ENCODE data around the gene ATG10. TPM values are rescaled to one million over a fixed set of nuclear protein-coding genes. Genes with fewer than 3 reads are reported as not detected.
A peak's percentile ranks its signal among the peaks of the same experiment; 100 is the strongest.

The ATG10 gene
- total and polyA plus RNA-seq, 4 donors = 6.8 to 11.8 (median 9.3) TPM

- Histone ChIP-seq H3K4me1 (ENCODE audit: control insufficient read depth, insufficient read depth, low read length) (peaks cover 11% of the 10 kb centered on the region), H3K27ac (ENCODE audit: low read depth, low read length) (peak overlapping the region; percentile 86), H3K9me3 (ENCODE audit: control insufficient read depth, insufficient read depth, low read length) (no peaks in the 10 kb centered on the region), H3K36me3 (ENCODE audit: control insufficient read depth, insufficient read depth, low read length) (peaks cover 18% of the 10 kb centered on the region), H3K4me3 (ENCODE audit: low read depth, low read length) (peak overlapping the region; percentile 92), H3K27me3 (ENCODE audit: control insufficient read depth, insufficient read depth, low read length) (no peaks in the 10 kb centered on the region)
- no peak for DNase-seq (ENCODE audit: low read depth in 4 of 6, low spot score in 6 of 6)
- WGBS (ENCODE audit: insufficient coverage) = 95% methylated on average over 4 of the region's 19 CpGs
Observed at GRCh38 chr5:82278711-82279370, 307.0 kb downstream of the ATG10 start.

- no CpG with 5 or more reads among the region's 2 CpGs for WGBS (ENCODE audit: insufficient coverage)
- Histone ChIP-seq H3K9me3 (ENCODE audit: control insufficient read depth, insufficient read depth, low read length) (no peaks in the 10 kb centered on the region), H3K27me3 (ENCODE audit: control insufficient read depth, insufficient read depth, low read length) (no peaks in the 10 kb centered on the region), H3K36me3 (ENCODE audit: control insufficient read depth, insufficient read depth, low read length) (no peaks in the 10 kb centered on the region), H3K4me1 (ENCODE audit: control insufficient read depth, insufficient read depth, low read length) (peaks cover 3% of the 10 kb centered on the region), H3K4me3 (ENCODE audit: low read depth, low read length) (no peak overlapping the region), H3K27ac (ENCODE audit: low read depth, low read length) (no peak overlapping the region)
- no peak for DNase-seq (ENCODE audit: low read depth in 4 of 6, low spot score in 6 of 6)
Observed at GRCh38 chr5:82283893-82284292, 312.1 kb downstream of the ATG10 start.

- 97% methylated on average over 5 of the region's 6 CpGs for WGBS (ENCODE audit: insufficient coverage)
- no peaks in the 10 kb centered on the region for H3K9me3 ChIP-seq (ENCODE audit: control insufficient read depth, insufficient read depth, low read length)
Observed at GRCh38 chr5:82285206-82285605, 313.4 kb downstream of the ATG10 start.

GRCh38 chr5:82287625-82288024 lies 315.8 kb downstream of the ATG10 start:
- Histone ChIP-seq H3K36me3 (ENCODE audit: control insufficient read depth, insufficient read depth, low read length) (no peaks in the 10 kb centered on the region), H3K27me3 (ENCODE audit: control insufficient read depth, insufficient read depth, low read length) (no peaks in the 10 kb centered on the region), H3K27ac (ENCODE audit: low read depth, low read length) (no peak overlapping the region), H3K9me3 (ENCODE audit: control insufficient read depth, insufficient read depth, low read length) (no peaks in the 10 kb centered on the region), H3K4me1 (ENCODE audit: control insufficient read depth, insufficient read depth, low read length) (no peaks in the 10 kb centered on the region), H3K4me3 (ENCODE audit: low read depth, low read length) (no peak overlapping the region)
- WGBS (ENCODE audit: insufficient coverage) = 20% methylated on average over 1 of the region's 3 CpGs
- DNase-seq (ENCODE audit: low read depth in 4 of 6, low spot score in 6 of 6) = peak in 2 of 6 donors; percentile 23 to 26

More at GRCh38 chr5:82285206-82285605, 313.4 kb downstream of the ATG10 start:
- no peak overlapping the region for H3K27ac ChIP-seq (ENCODE audit: low read depth, low read length)
- H3K27me3 ChIP-seq (ENCODE audit: control insufficient read depth, insufficient read depth, low read length) = no peaks in the 10 kb centered on the region
- no peaks in the 10 kb centered on the region for H3K4me1 ChIP-seq (ENCODE audit: control insufficient read depth, insufficient read depth, low read length)
- H3K4me3 ChIP-seq (ENCODE audit: low read depth, low read length) = no peak overlapping the region
- no peaks in the 10 kb centered on the region for H3K36me3 ChIP-seq (ENCODE audit: control insufficient read depth, insufficient read depth, low read length)
- DNase-seq (ENCODE audit: low read depth in 4 of 6, low spot score in 6 of 6) = no peak

- Histone ChIP-seq H3K4me1 (ENCODE audit: control insufficient read depth, insufficient read depth, low read length) (peaks cover 3% of the 10 kb centered on the region), H3K4me3 (ENCODE audit: low read depth, low read length) (no peak overlapping the region), H3K36me3 (ENCODE audit: control insufficient read depth, insufficient read depth, low read length) (no peaks in the 10 kb centered on the region), H3K27ac (ENCODE audit: low read depth, low read length) (no peak overlapping the region), H3K27me3 (ENCODE audit: control insufficient read depth, insufficient read depth, low read length) (no peaks in the 10 kb centered on the region), H3K9me3 (ENCODE audit: control insufficient read depth, insufficient read depth, low read length) (no peaks in the 10 kb centered on the region)
- 57% methylated on average over 1 of the region's 2 CpGs for WGBS (ENCODE audit: insufficient coverage)
- no peak for DNase-seq (ENCODE audit: low read depth in 4 of 6, low spot score in 6 of 6)
Observed at GRCh38 chr5:82290005-82290404, 318.2 kb downstream of the ATG10 start.

- 67% methylated on average over 1 of the region's 6 CpGs for WGBS (ENCODE audit: insufficient coverage)
- Histone ChIP-seq H3K36me3 (ENCODE audit: control insufficient read depth, insufficient read depth, low read length) (no peaks in the 10 kb centered on the region), H3K27me3 (ENCODE audit: control insufficient read depth, insufficient read depth, low read length) (no peaks in the 10 kb centered on the region), H3K27ac (ENCODE audit: low read depth, low read length) (no peak overlapping the region), H3K4me1 (ENCODE audit: control insufficient read depth, insufficient read depth, low read length) (peaks cover 3% of the 10 kb centered on the region), H3K9me3 (ENCODE audit: control insufficient read depth, insufficient read depth, low read length) (no peaks in the 10 kb centered on the region), H3K4me3 (ENCODE audit: low read depth, low read length) (no peak overlapping the region)
- DNase-seq (ENCODE audit: low read depth in 4 of 6, low spot score in 6 of 6) = no peak
Observed at GRCh38 chr5:82290908-82291307, 319.1 kb downstream of the ATG10 start.

GRCh38 chr5:82291420-82291819 lies 319.6 kb downstream of the ATG10 start:
- Histone ChIP-seq H3K27me3 (ENCODE audit: control insufficient read depth, insufficient read depth, low read length) (no peaks in the 10 kb centered on the region), H3K27ac (ENCODE audit: low read depth, low read length) (no peak overlapping the region), H3K4me3 (ENCODE audit: low read depth, low read length) (no peak overlapping the region), H3K4me1 (ENCODE audit: control insufficient read depth, insufficient read depth, low read length) (peaks cover 3% of the 10 kb centered on the region), H3K9me3 (ENCODE audit: control insufficient read depth, insufficient read depth, low read length) (no peaks in the 10 kb centered on the region), H3K36me3 (ENCODE audit: control insufficient read depth, insufficient read depth, low read length) (no peaks in the 10 kb centered on the region)
- DNase-seq (ENCODE audit: low read depth in 4 of 6, low spot score in 6 of 6) = no peak
- 100% methylated on average over 1 of the region's 2 CpGs for WGBS (ENCODE audit: insufficient coverage)

GRCh38 chr5:82295144-82295543 lies 323.3 kb downstream of the ATG10 start:
- no peaks in the 10 kb centered on the region for H3K9me3 ChIP-seq (ENCODE audit: control insufficient read depth, insufficient read depth, low read length)
- peak in 2 of 6 donors; percentile 35 to 47 for DNase-seq (ENCODE audit: low read depth in 4 of 6, low spot score in 6 of 6)
- no peak overlapping the region for H3K4me3 ChIP-seq (ENCODE audit: low read depth, low read length)
- peaks cover 3% of the 10 kb centered on the region for H3K4me1 ChIP-seq (ENCODE audit: control insufficient read depth, insufficient read depth, low read length)
- no peak overlapping the region for H3K27ac ChIP-seq (ENCODE audit: low read depth, low read length)
- H3K36me3 ChIP-seq (ENCODE audit: control insufficient read depth, insufficient read depth, low read length) = no peaks in the 10 kb centered on the region
- no peaks in the 10 kb centered on the region for H3K27me3 ChIP-seq (ENCODE audit: control insufficient read depth, insufficient read depth, low read length)

- Histone ChIP-seq H3K9me3 (ENCODE audit: control insufficient read depth, insufficient read depth, low read length) (no peaks in the 10 kb centered on the region), H3K4me3 (ENCODE audit: low read depth, low read length) (no peak overlapping the region), H3K27ac (ENCODE audit: low read depth, low read length) (no peak overlapping the region), H3K27me3 (ENCODE audit: control insufficient read depth, insufficient read depth, low read length) (no peaks in the 10 kb centered on the region), H3K36me3 (ENCODE audit: control insufficient read depth, insufficient read depth, low read length) (no peaks in the 10 kb centered on the region), H3K4me1 (ENCODE audit: control insufficient read depth, insufficient read depth, low read length) (peaks cover 3% of the 10 kb centered on the region)
- no peak for DNase-seq (ENCODE audit: low read depth in 4 of 6, low spot score in 6 of 6)
- WGBS (ENCODE audit: insufficient coverage) = no CpG with 5 or more reads among the region's 2 CpGs
Observed at GRCh38 chr5:82295959-82296531, 324.2 kb downstream of the ATG10 start.

- Histone ChIP-seq H3K9me3 (ENCODE audit: control insufficient read depth, insufficient read depth, low read length) (no peaks in the 10 kb centered on the region), H3K4me3 (ENCODE audit: low read depth, low read length) (no peak overlapping the region), H3K36me3 (ENCODE audit: control insufficient read depth, insufficient read depth, low read length) (no peaks in the 10 kb centered on the region), H3K27ac (ENCODE audit: low read depth, low read length) (no peak overlapping the region), H3K27me3 (ENCODE audit: control insufficient read depth, insufficient read depth, low read length) (no peaks in the 10 kb centered on the region), H3K4me1 (ENCODE audit: control insufficient read depth, insufficient read depth, low read length) (peaks cover 3% of the 10 kb centered on the region)
- no peak for DNase-seq (ENCODE audit: low read depth in 4 of 6, low spot score in 6 of 6)
- 98% methylated on average over 3 of the region's 4 CpGs for WGBS (ENCODE audit: insufficient coverage)
Observed at GRCh38 chr5:82296929-82297328, 325.1 kb downstream of the ATG10 start.

Measured in spinal cord (tissue), 10 donors.